ENCODE results near the gene TMEM106C.

Gene TMEM106C

GRCh38 chr12:48000878-48001504 is 37.6 kb downstream of the TMEM106C start:
- DNase-seq: peak; percentile 35

GRCh38 chr12:48001505-48002413 is 38.4 kb downstream of the TMEM106C start:
- no peak for DNase-seq

- DNase-seq: no peak
These were observed 39.0 kb downstream of the TMEM106C start for GRCh38 chr12:48002414-48002730.

- peak; percentile 15 for DNase-seq
These were observed 39.4 kb downstream of the TMEM106C start for GRCh38 chr12:48002773-48003218.

- DNase-seq: no peak
These were observed 40.0 kb downstream of the TMEM106C start for GRCh38 chr12:48003226-48004052.

GRCh38 chr12:48004053-48004941 is 40.9 kb downstream of the TMEM106C start, which contains the start of gene COL2A1:
COL2A1 (minus strand) TSS chr12:48004476; CDS start chr12:48004321, 155 bp downstream.
- DNase-seq: no peak

- DNase-seq: no peak
These were observed 41.8 kb downstream of the TMEM106C start for GRCh38 chr12:48005001-48005749.

- DNase-seq: no peak
These were observed 42.3 kb downstream of the TMEM106C start for GRCh38 chr12:48005750-48006021.

- no peak for DNase-seq
These were observed 43.8 kb downstream of the TMEM106C start for GRCh38 chr12:48007206-48007605.

- no peak for DNase-seq
These were observed 45.0 kb downstream of the TMEM106C start for GRCh38 chr12:48008349-48008748.

- no peak for DNase-seq
These were observed 45.6 kb downstream of the TMEM106C start for GRCh38 chr12:48008950-48009349.

- no peak for DNase-seq
These were observed 46.1 kb downstream of the TMEM106C start for GRCh38 chr12:48009471-48009870.

- no peak for DNase-seq
These were observed 47.1 kb downstream of the TMEM106C start for GRCh38 chr12:48010366-48010970.

- no peak for DNase-seq
These were observed 48.7 kb downstream of the TMEM106C start for GRCh38 chr12:48012070-48012469.

GRCh38 chr12:48013287-48013686 is 49.9 kb downstream of the TMEM106C start:
- DNase-seq: no peak

- no peak for DNase-seq
These were observed 51.7 kb downstream of the TMEM106C start for GRCh38 chr12:48015129-48015528.

GRCh38 chr12:48015954-48016353 is 52.6 kb downstream of the TMEM106C start:
- DNase-seq: no peak

- no peak for DNase-seq
These were observed 53.1 kb downstream of the TMEM106C start for GRCh38 chr12:48016373-48017020.

GRCh38 chr12:48017496-48017895 is 54.1 kb downstream of the TMEM106C start:
- DNase-seq: no peak

GRCh38 chr12:48017921-48018617 is 54.7 kb downstream of the TMEM106C start:
- no peak for DNase-seq
